Nephron progenitor cell (in vitro differentiated cells): Measurements from ENCODE around the gene MGAT4C.

Experiments used
- DNase-seq: peaks from one replicate; pipeline ENCODE4 v3.0.0; 2021
- H3K27ac Mint-ChIP-seq: 2 replicates; pipeline ENCODE4 v1.8.0; 2021; ENCODE audit warnings: mild to moderate bottlenecking, moderate library complexity, mixed read lengths
- H3K27me3 Mint-ChIP-seq: 2 replicates; pipeline ENCODE4 v1.8.0; 2021; ENCODE audit warnings: mild to moderate bottlenecking, low read depth, mixed read lengths; ENCODE audit not compliant: poor library complexity
- H3K36me3 Mint-ChIP-seq: 2 replicates; pipeline ENCODE4 v1.8.0; 2021; ENCODE audit warnings: low read depth, mixed read lengths
- H3K4me1 Mint-ChIP-seq: 2 replicates; pipeline ENCODE4 v1.8.0; 2021; ENCODE audit warnings: mixed read lengths
- H3K4me3 Mint-ChIP-seq: 2 replicates; pipeline ENCODE4 v1.8.0; 2021; ENCODE audit warnings: mild to moderate bottlenecking, moderate library complexity, mixed read lengths
- H3K9me3 Mint-ChIP-seq: 2 replicates; pipeline ENCODE4 v1.8.0; 2021; ENCODE audit warnings: mild to moderate bottlenecking, moderate library complexity, mixed read lengths
- TF ChIP-seq, protein P1 (sequence below): fragments of 200-600 bp; sonication (generic); IDR thresholded peaks from 2 replicates; pipeline ENCODE4 v1.5.0; 2021; ENCODE audit warnings: antibody characterized with exemption

Gene MGAT4C

DNA sequence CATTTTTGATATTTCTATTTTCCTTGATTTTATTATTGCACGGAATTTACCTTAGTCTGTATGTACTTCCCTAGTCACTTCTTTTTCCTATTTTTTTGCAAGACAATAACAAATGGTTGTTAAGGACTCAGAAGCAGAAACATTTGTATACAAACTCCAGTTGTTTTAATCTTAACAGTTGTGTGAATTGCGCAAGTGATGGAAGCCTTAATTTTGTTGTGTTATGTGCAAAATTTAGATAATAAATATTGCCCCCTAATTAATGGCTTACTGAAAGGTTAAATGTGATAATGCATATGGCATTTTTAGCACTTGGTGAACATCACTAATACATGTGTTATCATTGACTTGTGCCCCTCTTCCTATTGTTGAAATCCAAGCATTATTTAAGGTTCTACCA lies 82.0 kb downstream of the MGAT4C start:
- peaks cover 4% of the 10 kb centered on the region for H3K9me3 Mint-ChIP-seq
- TF ChIP-seq, protein P1, sequence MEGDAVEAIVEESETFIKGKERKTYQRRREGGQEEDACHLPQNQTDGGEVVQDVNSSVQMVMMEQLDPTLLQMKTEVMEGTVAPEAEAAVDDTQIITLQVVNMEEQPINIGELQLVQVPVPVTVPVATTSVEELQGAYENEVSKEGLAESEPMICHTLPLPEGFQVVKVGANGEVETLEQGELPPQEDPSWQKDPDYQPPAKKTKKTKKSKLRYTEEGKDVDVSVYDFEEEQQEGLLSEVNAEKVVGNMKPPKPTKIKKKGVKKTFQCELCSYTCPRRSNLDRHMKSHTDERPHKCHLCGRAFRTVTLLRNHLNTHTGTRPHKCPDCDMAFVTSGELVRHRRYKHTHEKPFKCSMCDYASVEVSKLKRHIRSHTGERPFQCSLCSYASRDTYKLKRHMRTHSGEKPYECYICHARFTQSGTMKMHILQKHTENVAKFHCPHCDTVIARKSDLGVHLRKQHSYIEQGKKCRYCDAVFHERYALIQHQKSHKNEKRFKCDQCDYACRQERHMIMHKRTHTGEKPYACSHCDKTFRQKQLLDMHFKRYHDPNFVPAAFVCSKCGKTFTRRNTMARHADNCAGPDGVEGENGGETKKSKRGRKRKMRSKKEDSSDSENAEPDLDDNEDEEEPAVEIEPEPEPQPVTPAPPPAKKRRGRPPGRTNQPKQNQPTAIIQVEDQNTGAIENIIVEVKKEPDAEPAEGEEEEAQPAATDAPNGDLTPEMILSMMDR, result no peak
- no peak for DNase-seq
- H3K27me3 Mint-ChIP-seq, result no peaks in the 10 kb centered on the region
- H3K4me3 Mint-ChIP-seq, result no peak overlapping the region
- no peaks in the 10 kb centered on the region for H3K4me1 Mint-ChIP-seq
- H3K36me3 Mint-ChIP-seq, result peaks cover under 1% of the 10 kb centered on the region
- H3K27ac Mint-ChIP-seq, result no peak overlapping the region

DNA sequence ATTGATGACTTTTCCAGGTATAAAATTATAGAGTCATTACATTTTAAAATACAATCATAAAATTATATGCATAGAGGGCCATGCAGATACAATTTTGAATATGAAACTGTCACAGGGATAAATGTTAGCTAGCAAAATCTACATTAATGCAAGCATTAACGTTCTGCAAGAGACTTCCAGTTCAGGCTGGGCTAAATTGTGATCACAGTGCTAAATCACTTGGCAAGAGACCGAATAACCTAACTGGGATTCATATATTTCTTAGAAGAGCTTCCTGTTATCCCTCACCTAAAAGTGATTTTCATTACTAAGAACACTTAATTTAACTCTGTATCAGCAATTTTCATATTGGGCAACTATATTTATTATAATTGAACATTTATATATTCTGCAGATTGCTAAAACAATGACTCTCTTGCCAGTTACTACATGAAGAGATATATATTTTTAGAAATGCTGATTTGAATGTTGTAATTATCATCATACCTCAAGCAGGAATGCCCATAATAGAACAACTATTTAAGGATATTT lies 83.2 kb downstream of the MGAT4C start:
- Mint-ChIP-seq H3K27me3 (no peaks in the 10 kb centered on the region), H3K4me3 (no peak overlapping the region), H3K36me3 (no peaks in the 10 kb centered on the region), H3K27ac (no peak overlapping the region), H3K9me3 (no peaks in the 10 kb centered on the region), H3K4me1 (no peaks in the 10 kb centered on the region)
- DNase-seq, result no peak
- TF ChIP-seq, protein P1, result no peak

DNA sequence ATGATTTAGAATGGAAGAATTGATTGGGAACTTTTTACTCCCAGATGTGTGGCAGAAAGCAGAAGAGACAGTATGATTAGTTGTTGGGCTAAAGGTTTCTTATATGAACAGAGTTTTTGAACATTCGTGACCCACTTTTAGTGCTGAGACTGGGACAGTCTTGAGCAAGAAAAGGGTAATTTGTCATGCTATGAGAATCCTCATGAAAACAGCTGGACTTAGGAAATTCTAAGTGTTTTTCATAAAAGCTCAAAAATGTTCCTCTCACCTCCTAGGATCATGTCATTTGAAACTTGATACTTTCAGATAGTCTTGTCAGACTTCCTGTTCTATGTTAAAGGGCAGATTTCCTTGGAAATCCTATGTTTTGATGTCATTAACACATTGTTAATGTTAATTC lies 86.1 kb downstream of the MGAT4C start:
- Mint-ChIP-seq H3K9me3 (no peaks in the 10 kb centered on the region), H3K27me3 (no peaks in the 10 kb centered on the region), H3K4me1 (no peaks in the 10 kb centered on the region), H3K27ac (no peak overlapping the region), H3K4me3 (no peak overlapping the region), H3K36me3 (no peaks in the 10 kb centered on the region)
- no peak for DNase-seq
- TF ChIP-seq, protein P1, result no peak

GRCh38 chr12:86158956-86159355 lies 97.2 kb downstream of the MGAT4C start:
- Mint-ChIP-seq H3K9me3 (no peaks in the 10 kb centered on the region), H3K27ac (no peak overlapping the region), H3K4me3 (no peak overlapping the region), H3K4me1 (no peaks in the 10 kb centered on the region), H3K27me3 (peaks cover 4% of the 10 kb centered on the region), H3K36me3 (no peaks in the 10 kb centered on the region)
- DNase-seq, result no peak
- TF ChIP-seq, protein P1, result no peak

DNA sequence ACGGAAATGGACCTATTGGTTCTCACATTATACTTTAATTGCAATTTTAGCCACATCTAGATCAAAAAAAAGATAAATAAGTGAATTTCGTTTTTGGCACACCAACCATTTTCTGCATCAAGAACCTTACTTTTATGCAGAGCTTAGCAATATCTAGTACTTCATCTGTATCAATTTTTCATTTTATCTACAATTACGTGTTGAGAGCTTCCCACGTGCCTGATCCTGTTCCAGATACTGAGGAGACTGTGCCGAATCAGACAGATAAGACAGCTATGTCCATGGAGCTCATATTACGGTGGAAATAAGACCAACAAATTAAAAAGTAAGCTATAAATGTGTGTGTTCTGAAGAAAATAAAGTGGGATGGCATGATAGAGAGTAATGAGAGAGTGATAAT lies 101.6 kb downstream of the MGAT4C start:
- H3K4me3 Mint-ChIP-seq, result no peak overlapping the region
- H3K36me3 Mint-ChIP-seq, result no peaks in the 10 kb centered on the region
- DNase-seq, result no peak
- no peak overlapping the region for H3K27ac Mint-ChIP-seq
- H3K9me3 Mint-ChIP-seq, result no peaks in the 10 kb centered on the region
- TF ChIP-seq, protein P1, result no peak
- no peaks in the 10 kb centered on the region for H3K4me1 Mint-ChIP-seq
- peaks cover 7% of the 10 kb centered on the region for H3K27me3 Mint-ChIP-seq

DNA sequence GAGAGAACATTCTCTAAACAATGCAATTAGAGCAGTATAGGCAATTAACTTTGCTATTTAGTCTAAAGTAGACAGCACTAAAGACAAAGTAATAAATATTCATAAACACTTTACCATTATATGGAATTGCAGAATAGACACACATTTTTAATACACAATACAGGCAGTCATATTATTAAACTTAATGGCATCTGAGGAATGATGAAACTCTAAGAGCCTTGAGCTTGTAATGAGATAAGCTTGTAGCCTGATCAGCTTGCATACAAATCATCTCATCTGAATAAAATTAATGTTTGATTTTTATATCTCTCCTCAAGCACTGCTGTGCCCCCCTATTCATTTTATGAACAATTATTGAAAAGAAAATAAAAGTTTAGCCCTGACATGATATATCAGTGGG lies 107.6 kb downstream of the MGAT4C start:
- no peak overlapping the region for H3K4me3 Mint-ChIP-seq
- H3K4me1 Mint-ChIP-seq, result no peaks in the 10 kb centered on the region
- H3K27ac Mint-ChIP-seq, result no peak overlapping the region
- TF ChIP-seq, protein P1, result no peak
- no peak for DNase-seq
- H3K9me3 Mint-ChIP-seq, result no peaks in the 10 kb centered on the region
- H3K36me3 Mint-ChIP-seq, result no peaks in the 10 kb centered on the region
- H3K27me3 Mint-ChIP-seq, result peaks cover 3% of the 10 kb centered on the region
